Neuronal stem cell (in vitro differentiated cells): ENCODE results near the gene BRINP1. TPM values are rescaled to one million over a fixed set of nuclear protein-coding genes. Genes with fewer than 3 reads are reported as not detected.

Source experiments
- DNase-seq: peaks from one replicate; pipeline ENCODE4 v3.0.0-alpha.2; 2013; ENCODE audit warnings: low spot score
- H2AFZ ChIP-seq: one replicate; pipeline ENCODE4 v1.6.1; 2013; ENCODE audit warnings: mild to moderate bottlenecking, low read length, inconsistent platforms
- H2AK5ac ChIP-seq: 2 replicates; pipeline ENCODE4 v1.6.1; 2013; ENCODE audit warnings: low read depth, mild to moderate bottlenecking, inconsistent platforms, low read length, moderate library complexity, mixed read lengths
- H2BK120ac ChIP-seq: 2 replicates; pipeline ENCODE4 v1.6.1; 2013; ENCODE audit warnings: low read depth, mild to moderate bottlenecking, inconsistent platforms, low read length, moderate library complexity, mixed read lengths
- H2BK12ac ChIP-seq: one replicate; pipeline ENCODE4 v1.6.1; 2013; ENCODE audit warnings: low read length, inconsistent platforms
- H2BK15ac ChIP-seq: 2 replicates; pipeline ENCODE4 v1.6.1; 2013; ENCODE audit warnings: mild to moderate bottlenecking, low read length, inconsistent platforms, mixed read lengths
- H2BK5ac ChIP-seq: one replicate; pipeline ENCODE4 v1.6.1; 2013; ENCODE audit warnings: inconsistent platforms, mild to moderate bottlenecking, low read length, moderate library complexity
- H3K14ac ChIP-seq: one replicate; pipeline ENCODE4 v1.6.1; 2013; ENCODE audit warnings: low read length, inconsistent platforms
- H3K18ac ChIP-seq: 2 replicates; pipeline ENCODE4 v1.6.1; 2013; ENCODE audit warnings: low read length, inconsistent platforms
- H3K23ac ChIP-seq: 2 replicates; pipeline ENCODE4 v1.6.1; 2013; ENCODE audit warnings: low read depth, mild to moderate bottlenecking, mixed read lengths, low read length, inconsistent platforms; ENCODE audit not compliant: poor library complexity
- H3K27ac ChIP-seq: replicated peaks from 3 replicates; pipeline ENCODE4 v1.5.1; 2013; ENCODE audit warnings: low read length, inconsistent platforms
- H3K27me3 ChIP-seq, 3 experiments: 2 replicates each; pipeline ENCODE4 v1.6.1; 2013; ENCODE audit warnings: low read length in 3 of 3, mild to moderate bottlenecking in 2 of 3, inconsistent platforms in 1 of 3, low read depth in 1 of 3, mixed read lengths in 1 of 3, moderate library complexity in 1 of 3; ENCODE audit not compliant: control insufficient read depth in 3 of 3, insufficient read depth in 3 of 3
- H3K36me3 ChIP-seq, 2 donors: replicated peaks in 1 of 2; 2 replicates each; pipeline ENCODE4 v1.6.1; 2013; ENCODE audit warnings: low read length in 2 of 2; ENCODE audit not compliant: control insufficient read depth in 2 of 2, insufficient read depth in 2 of 2
- H3K4ac ChIP-seq: 2 replicates; pipeline ENCODE4 v1.6.1; 2013; ENCODE audit warnings: inconsistent platforms, mild to moderate bottlenecking, low read length, moderate library complexity
- H3K4me1 ChIP-seq, 2 donors: 1 replicate in 1 of 2; 2 replicates in 1 of 2; pipeline ENCODE4 v1.6.1; 2013; ENCODE audit warnings: low read length in 2 of 2, low read depth in 1 of 2; ENCODE audit not compliant: control insufficient read depth in 2 of 2, insufficient read depth in 1 of 2
- H3K4me2 ChIP-seq: one replicate; pipeline ENCODE4 v1.6.1; 2013; ENCODE audit warnings: mild to moderate bottlenecking, low read length, inconsistent platforms; ENCODE audit not compliant: insufficient read depth, poor library complexity, severe bottlenecking
- H3K4me3 ChIP-seq, 2 donors: 2 replicates each; pipeline ENCODE4 v1.5.1; 2013; ENCODE audit warnings: low read length in 2 of 2, mild to moderate bottlenecking in 2 of 2, inconsistent platforms in 1 of 2, moderate library complexity in 1 of 2
- H3K79me1 ChIP-seq: one replicate; pipeline ENCODE4 v1.6.1; 2013; ENCODE audit warnings: low read depth, mild to moderate bottlenecking, inconsistent platforms, low read length, moderate library complexity
- H3K9ac ChIP-seq: one replicate; pipeline ENCODE4 v1.6.1; 2013; ENCODE audit warnings: mild to moderate bottlenecking, low read depth, low read length, inconsistent platforms; ENCODE audit not compliant: poor library complexity
- H3K9me3 ChIP-seq, 2 donors: replicated peaks in 1 of 2; 2 replicates each; pipeline versions ENCODE3 to v1.6.1; 2013; ENCODE audit warnings: low read length in 2 of 2, mild to moderate bottlenecking in 2 of 2, inconsistent platforms in 1 of 2, low read depth in 1 of 2, mixed read lengths in 1 of 2, moderate library complexity in 1 of 2; ENCODE audit not compliant: control insufficient read depth in 2 of 2, insufficient read depth in 1 of 2
- H4K8ac ChIP-seq: one replicate; pipeline ENCODE4 v1.6.1; 2013; ENCODE audit warnings: low read depth, mild to moderate bottlenecking, inconsistent platforms, low read length, moderate library complexity
- H4K91ac ChIP-seq: one replicate; pipeline ENCODE4 v1.6.1; 2013; ENCODE audit warnings: low read length, low read depth, mild to moderate bottlenecking, inconsistent platforms; ENCODE audit not compliant: poor library complexity
- WGBS, 2 donors: extraction: QIAGEN DNeasy Blood & Tissue Kit; methylation state at CpG; one replicate each; pipeline ENCODE4 v1.1.7; 2013; ENCODE audit warnings: missing lambda C conversion rate in 2 of 2, mixed read lengths in 1 of 2; ENCODE audit not compliant: insufficient read length in 2 of 2, insufficient replicate concordance in 1 of 2; ENCODE audit errors: extremely low coverage in 2 of 2; 5-methylcytosine and 5-hydroxymethylcytosine counted together
- polyA plus RNA-seq, 2 experiments: library from polyadenylated mRNA; stranded (reverse); fragments of 200-250 nt; gene quantifications; one replicate each; pipeline ENCODE4 v1.2.3, GENCODE V29; 2013

BRINP1 gene
- polyA plus RNA-seq (2013, experiment 1 of 2) = 0.13 TPM
- 0.06 TPM for polyA plus RNA-seq (2013, experiment 2 of 2)

GRCh38 chr9:119368681-119369581 lies at the start of gene BRINP1:
TSS of gene BRINP1 (minus strand) at chr9:119369435. CDS start at chr9:119313355, 56,080 bp downstream.
- Histone ChIP-seq H3K23ac (peak within 1 kb of the TSS; percentile 49), H3K27ac (no peak within 1 kb of the TSS), H3K36me3 (no peaks in the 10 kb centered on the region), H3K4me1 (peaks cover 0 to 8% of the 10 kb centered on the region in 2 donors), H2BK15ac (no peak within 1 kb of the TSS), H3K4me2 (peak within 1 kb of the TSS; percentile 90), H3K9ac (peak within 1 kb of the TSS; percentile 70), H2BK120ac (no peak within 1 kb of the TSS), H3K4ac (no peak within 1 kb of the TSS), H2BK5ac (no peak within 1 kb of the TSS), H4K8ac (no peak within 1 kb of the TSS), H3K27me3 (peaks cover 7 to 40% (median 36%) of the 10 kb centered on the region in 3 experiments), H2AFZ (peak within 1 kb of the TSS; percentile 84), H4K91ac (no peak within 1 kb of the TSS), H2BK12ac (no peak within 1 kb of the TSS), H3K18ac (peak within 1 kb of the TSS; percentile 81), H2AK5ac (no peak within 1 kb of the TSS), H3K4me3 (peak within 1 kb of the TSS; percentile 9 to 81), H3K14ac (no peak within 1 kb of the TSS), H3K79me1 (no peaks in the 10 kb centered on the region), H3K9me3 (no peaks in the 10 kb centered on the region)
- peak; percentile 47 for DNase-seq
- WGBS, 2 donors = no CpG with 5 or more reads among the region's 91 CpGs

GRCh38 chr9:119418721-119419120 lies 49.5 kb upstream of the BRINP1 start:
- Histone ChIP-seq H3K9ac (no peak overlapping the region), H3K18ac (no peak overlapping the region), H3K4ac (no peak overlapping the region), H4K91ac (no peak overlapping the region), H2BK120ac (no peak overlapping the region), H3K36me3 (no peaks in the 10 kb centered on the region), H2BK12ac (no peak overlapping the region), H3K9me3 (no peaks in the 10 kb centered on the region), H3K4me3 (no peak overlapping the region), H3K23ac (no peak overlapping the region), H2AK5ac (no peak overlapping the region), H3K4me1 (no peaks in the 10 kb centered on the region), H3K79me1 (no peaks in the 10 kb centered on the region), H2BK5ac (no peak overlapping the region), H2BK15ac (no peak overlapping the region), H3K27me3 (no peaks in the 10 kb centered on the region), H3K4me2 (no peak overlapping the region), H4K8ac (no peak overlapping the region), H3K14ac (no peak overlapping the region), H2AFZ (no peak overlapping the region), H3K27ac (no peak overlapping the region)
- WGBS, 2 donors = no CpG with 5 or more reads among the region's 1 CpG
- DNase-seq = no peak

- DNase-seq = no peak
- H2AK5ac ChIP-seq = no peak overlapping the region
- H3K27ac ChIP-seq = no peak overlapping the region
- no peaks in the 10 kb centered on the region for H3K27me3 ChIP-seq
- H3K4me2 ChIP-seq = no peak overlapping the region
- no peaks in the 10 kb centered on the region for H3K4me1 ChIP-seq
- no peaks in the 10 kb centered on the region for H3K36me3 ChIP-seq
- no peak overlapping the region for H2BK120ac ChIP-seq
- no peak overlapping the region for H3K14ac ChIP-seq
- H2AFZ ChIP-seq = no peak overlapping the region
- H2BK5ac ChIP-seq = no peak overlapping the region
- no peaks in the 10 kb centered on the region for H3K79me1 ChIP-seq
- H2BK12ac ChIP-seq = no peak overlapping the region
- no peak overlapping the region for H3K23ac ChIP-seq
- H3K18ac ChIP-seq = no peak overlapping the region
- H4K8ac ChIP-seq = no peak overlapping the region
- H3K9ac ChIP-seq = no peak overlapping the region
- H3K4me3 ChIP-seq = no peak overlapping the region
- H3K9me3 ChIP-seq = no peaks in the 10 kb centered on the region
- no peak overlapping the region for H4K91ac ChIP-seq
- no peak overlapping the region for H3K4ac ChIP-seq
- no peak overlapping the region for H2BK15ac ChIP-seq
Measured at GRCh38 chr9:119416793-119417192, 47.6 kb upstream of the BRINP1 start.

- no peak overlapping the region for H2BK120ac ChIP-seq
- H3K18ac ChIP-seq = no peak overlapping the region
- no peak overlapping the region for H3K27ac ChIP-seq
- no peak overlapping the region for H2AK5ac ChIP-seq
- H3K4me1 ChIP-seq = no peaks in the 10 kb centered on the region
- no peak overlapping the region for H3K14ac ChIP-seq
- H3K36me3 ChIP-seq = no peaks in the 10 kb centered on the region
- no peak overlapping the region for H4K8ac ChIP-seq
- no peak overlapping the region for H3K23ac ChIP-seq
- H2BK5ac ChIP-seq = no peak overlapping the region
- no peak overlapping the region for H2BK12ac ChIP-seq
- no peak overlapping the region for H3K4me3 ChIP-seq
- H3K4me2 ChIP-seq = no peak overlapping the region
- WGBS, 2 donors = no CpG with 5 or more reads among the region's 4 CpGs
- no peaks in the 10 kb centered on the region for H3K27me3 ChIP-seq
- H3K9ac ChIP-seq = no peak overlapping the region
- no peak overlapping the region for H3K4ac ChIP-seq
- no peak for DNase-seq
- H3K79me1 ChIP-seq = no peaks in the 10 kb centered on the region
- no peaks in the 10 kb centered on the region for H3K9me3 ChIP-seq
- H2BK15ac ChIP-seq = no peak overlapping the region
- H4K91ac ChIP-seq = no peak overlapping the region
- no peak overlapping the region for H2AFZ ChIP-seq
Measured at GRCh38 chr9:119412399-119412798, 43.2 kb upstream of the BRINP1 start.
